ENCODE data around the gene C11orf42.

The C11orf42 gene, protein sequence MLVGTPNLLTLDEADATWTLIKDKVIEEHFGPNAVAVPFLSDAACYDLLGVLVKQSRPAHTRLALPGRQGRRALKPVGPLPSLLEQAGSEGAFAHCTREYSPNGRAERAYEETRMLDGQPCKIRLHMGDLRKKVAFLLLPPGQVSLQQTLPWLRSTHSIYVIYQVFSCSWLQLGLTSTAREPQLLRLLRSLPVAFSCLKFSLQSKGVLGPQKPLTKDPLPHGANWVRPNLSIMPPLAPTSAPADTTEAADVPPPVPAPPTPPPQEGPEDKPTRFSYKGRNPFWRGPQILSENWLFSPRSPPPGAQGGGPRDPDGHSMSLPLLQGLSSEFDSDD

DNA sequence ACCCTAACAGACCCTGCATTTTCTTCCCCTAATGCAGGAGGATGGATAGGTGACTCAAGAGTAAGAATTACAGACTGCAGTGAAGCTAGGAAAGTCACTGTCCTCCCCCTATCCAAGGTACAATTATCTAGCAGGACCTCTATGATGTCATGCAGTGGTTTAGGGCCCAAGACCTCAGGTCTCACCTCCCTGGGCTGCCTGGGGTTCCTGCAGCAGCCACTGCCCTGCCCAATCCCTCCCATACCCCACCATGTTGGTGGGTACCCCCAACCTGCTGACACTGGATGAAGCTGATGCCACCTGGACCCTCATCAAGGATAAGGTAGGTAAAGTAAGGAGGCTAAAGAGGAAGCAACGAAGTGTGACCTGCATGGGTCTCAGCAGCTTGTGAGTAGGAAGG is at the start of gene C11orf42:
Gene C11orf42, plus strand, starts transcription at position 192 of the 400 bp plus-strand sequence. Its CDS starts 59 bp downstream, at position 251.
- H3K4me3 Mint-ChIP-seq, result no peak within 1 kb of the TSS
- DNase-seq, result no peak
- no peaks in the 10 kb centered on the region for H3K9me3 Mint-ChIP-seq
- no peak within 1 kb of the TSS for H3K27ac Mint-ChIP-seq
- no peak for ATAC-seq
- peaks cover 41% of the 10 kb centered on the region for H3K4me1 Mint-ChIP-seq
- H3K27me3 Mint-ChIP-seq, result no peaks in the 10 kb centered on the region

DNA sequence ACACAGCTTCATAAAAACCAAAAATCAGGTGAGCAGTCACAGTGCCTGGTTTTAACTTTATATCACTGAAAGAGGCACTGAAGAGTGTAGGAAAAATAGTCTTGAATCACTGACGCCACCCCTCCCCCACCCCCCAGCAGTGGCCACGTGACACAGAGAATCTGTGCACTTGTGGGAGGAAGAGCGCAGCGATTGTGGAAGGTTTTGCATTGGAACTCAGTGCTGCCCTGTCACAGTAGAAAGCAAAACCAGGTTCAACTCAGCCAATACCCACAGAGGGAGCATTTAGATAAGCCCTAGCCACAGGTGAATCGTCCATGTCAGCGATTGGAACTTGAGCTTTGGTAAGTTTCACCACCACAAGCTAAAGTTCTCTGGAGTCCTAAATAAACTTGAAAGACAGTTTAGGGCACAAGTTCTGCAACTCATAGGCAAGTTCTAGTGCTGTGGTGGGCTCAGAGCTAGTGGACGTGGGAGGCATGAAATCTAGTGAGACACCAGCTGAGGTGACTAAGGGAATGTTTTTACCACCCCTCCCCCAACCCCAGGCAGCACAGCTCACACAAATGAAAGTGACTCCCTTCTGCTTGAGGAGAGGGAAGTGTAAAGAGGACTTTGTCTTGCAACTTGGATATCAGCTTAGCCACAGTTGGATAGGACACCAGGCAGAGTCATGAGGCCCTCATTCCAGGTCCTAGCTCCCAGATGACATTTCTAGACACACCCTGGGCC is 48.6 kb upstream of the C11orf42 start:
- no peak for ATAC-seq
- no peak overlapping the region for H3K4me3 Mint-ChIP-seq
- DNase-seq, result no peak
- no peak overlapping the region for H3K27ac Mint-ChIP-seq
- H3K9me3 Mint-ChIP-seq, result no peaks in the 10 kb centered on the region
- H3K27me3 Mint-ChIP-seq, result peaks cover 5% of the 10 kb centered on the region
- no peaks in the 10 kb centered on the region for H3K4me1 Mint-ChIP-seq

DNA sequence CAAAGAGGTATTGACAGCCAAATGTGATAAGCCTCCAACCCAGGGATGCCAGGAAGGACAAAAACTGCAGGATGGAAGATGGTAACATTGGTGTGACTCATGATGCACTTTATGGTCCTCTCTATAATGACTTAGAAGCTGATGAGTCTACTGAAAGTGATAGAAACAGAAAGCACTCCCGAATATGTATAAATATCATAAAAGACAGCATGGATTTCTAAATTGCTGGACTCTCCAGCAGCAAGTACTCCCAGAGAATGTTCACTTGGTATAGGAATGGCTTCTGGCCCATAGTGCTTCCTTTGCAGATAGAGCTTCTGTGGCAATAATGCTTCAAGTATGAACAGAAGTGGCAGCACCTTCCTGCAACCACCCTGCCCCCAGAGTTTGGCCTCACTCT is 35.1 kb upstream of the C11orf42 start, which contains the start of gene OR52B2:
Gene OR52B2, minus strand, starts transcription at position 101 of the 400 bp plus-strand sequence. Its CDS starts 0 bp downstream, at position 101.
- no peak for DNase-seq
- Mint-ChIP-seq H3K27me3 (no peaks in the 10 kb centered on the region), H3K4me3 (no peak within 1 kb of the TSS), H3K9me3 (no peaks in the 10 kb centered on the region), H3K4me1 (no peaks in the 10 kb centered on the region), H3K27ac (no peak within 1 kb of the TSS)
- ATAC-seq, result no peak

DNA sequence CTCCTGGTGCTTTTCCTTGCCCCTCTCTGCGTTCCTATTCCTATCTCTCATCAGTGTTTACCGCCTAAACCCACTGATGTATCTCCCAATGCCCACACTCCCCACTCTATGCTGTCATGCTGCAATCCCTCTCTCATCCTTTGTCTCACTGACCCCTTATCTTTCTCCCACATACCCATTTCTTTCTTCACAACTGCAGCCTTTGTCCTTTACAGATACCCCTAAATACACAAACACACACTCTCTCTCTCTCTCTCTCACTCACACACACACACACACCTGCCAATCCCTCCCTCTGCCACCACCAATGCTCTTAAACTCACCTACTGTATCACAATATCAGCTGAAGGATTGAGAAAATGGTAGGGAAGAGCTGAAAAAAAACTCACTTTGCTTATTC is 29.9 kb upstream of the C11orf42 start:
- Mint-ChIP-seq H3K4me3 (no peak overlapping the region), H3K9me3 (no peaks in the 10 kb centered on the region), H3K27me3 (no peaks in the 10 kb centered on the region), H3K27ac (no peak overlapping the region), H3K4me1 (no peaks in the 10 kb centered on the region)
- DNase-seq, result no peak
- no peak for ATAC-seq

DNA sequence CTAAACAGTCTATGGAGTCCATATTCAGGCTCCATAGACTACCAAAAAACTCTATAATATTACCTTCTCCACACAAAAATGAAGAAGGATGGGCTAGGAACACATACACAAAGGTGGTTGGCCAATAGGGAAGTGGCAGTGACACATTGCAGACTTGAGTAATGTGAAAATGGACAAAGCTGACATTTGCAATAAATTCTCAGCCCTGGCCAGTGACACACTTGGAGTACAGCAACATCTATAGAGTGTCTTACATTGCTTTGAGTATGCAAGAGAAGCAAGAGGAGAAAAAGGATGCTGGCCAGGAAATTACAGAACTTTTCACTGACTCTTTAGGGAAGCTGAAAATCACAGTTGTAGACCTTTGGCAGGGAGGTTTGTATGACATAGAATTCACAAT is 13.6 kb upstream of the C11orf42 start:
- peaks cover 10% of the 10 kb centered on the region for H3K4me1 Mint-ChIP-seq
- H3K27me3 Mint-ChIP-seq, result no peaks in the 10 kb centered on the region
- H3K9me3 Mint-ChIP-seq, result no peaks in the 10 kb centered on the region
- no peak overlapping the region for H3K27ac Mint-ChIP-seq
- ATAC-seq (no peak), DNase-seq (no peak)
- no peak overlapping the region for H3K4me3 Mint-ChIP-seq

DNA sequence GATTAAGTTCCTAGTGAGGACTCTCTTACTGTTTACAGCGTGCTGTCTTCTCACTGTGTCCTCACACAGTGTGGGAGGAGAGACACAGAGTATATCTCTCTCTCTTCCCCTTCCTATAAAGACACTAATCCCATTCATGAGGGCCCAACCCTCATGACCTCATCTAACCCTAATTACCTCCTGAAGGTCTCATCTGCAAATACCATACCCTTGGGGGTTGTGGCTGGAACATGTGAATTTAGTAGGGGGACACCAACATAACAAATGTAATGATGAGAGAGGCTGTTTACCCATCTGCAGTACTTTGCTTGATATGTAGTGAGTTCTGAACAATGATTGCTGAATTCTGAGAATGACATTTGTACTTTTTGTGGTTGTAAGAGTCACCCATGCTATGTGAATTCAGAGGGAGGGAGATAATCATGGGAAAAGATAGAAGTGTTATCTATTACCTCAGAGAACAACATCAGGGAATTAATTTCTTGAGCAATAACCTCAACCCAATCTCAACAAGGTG is 11.2 kb upstream of the C11orf42 start:
- Mint-ChIP-seq H3K4me3 (no peak overlapping the region), H3K4me1 (peaks cover 10% of the 10 kb centered on the region), H3K27ac (no peak overlapping the region), H3K9me3 (no peaks in the 10 kb centered on the region), H3K27me3 (no peaks in the 10 kb centered on the region)
- DNase-seq, result no peak
- peak; percentile 59 for ATAC-seq

DNA sequence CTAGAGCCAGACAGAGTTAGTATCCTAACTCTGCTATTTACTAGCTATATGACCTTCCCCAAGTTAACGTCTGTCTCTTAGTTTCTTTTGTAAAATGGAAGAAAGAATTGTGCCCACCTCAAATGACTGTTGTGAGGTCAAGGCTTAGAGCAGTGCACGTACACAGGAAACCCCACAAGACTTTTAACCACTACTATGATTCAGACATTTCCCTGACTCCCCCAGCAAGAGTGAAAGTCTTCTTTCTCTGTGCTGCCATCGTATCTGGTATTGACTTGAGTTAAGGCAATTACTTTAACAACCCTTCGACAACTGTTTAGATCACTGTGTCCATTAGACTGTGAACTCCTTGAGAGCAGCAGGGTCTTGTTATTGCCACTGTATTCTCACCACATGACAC is 9.0 kb upstream of the C11orf42 start:
- H3K4me1 Mint-ChIP-seq, result peaks cover 20% of the 10 kb centered on the region
- ATAC-seq (peak; percentile 87), DNase-seq (peak; percentile 19 to 24)
- H3K27me3 Mint-ChIP-seq, result no peaks in the 10 kb centered on the region
- H3K9me3 Mint-ChIP-seq, result no peaks in the 10 kb centered on the region
- H3K4me3 Mint-ChIP-seq, result peak overlapping the region in 1 of 2 donors; percentile 24
- no peak overlapping the region for H3K27ac Mint-ChIP-seq

DNA sequence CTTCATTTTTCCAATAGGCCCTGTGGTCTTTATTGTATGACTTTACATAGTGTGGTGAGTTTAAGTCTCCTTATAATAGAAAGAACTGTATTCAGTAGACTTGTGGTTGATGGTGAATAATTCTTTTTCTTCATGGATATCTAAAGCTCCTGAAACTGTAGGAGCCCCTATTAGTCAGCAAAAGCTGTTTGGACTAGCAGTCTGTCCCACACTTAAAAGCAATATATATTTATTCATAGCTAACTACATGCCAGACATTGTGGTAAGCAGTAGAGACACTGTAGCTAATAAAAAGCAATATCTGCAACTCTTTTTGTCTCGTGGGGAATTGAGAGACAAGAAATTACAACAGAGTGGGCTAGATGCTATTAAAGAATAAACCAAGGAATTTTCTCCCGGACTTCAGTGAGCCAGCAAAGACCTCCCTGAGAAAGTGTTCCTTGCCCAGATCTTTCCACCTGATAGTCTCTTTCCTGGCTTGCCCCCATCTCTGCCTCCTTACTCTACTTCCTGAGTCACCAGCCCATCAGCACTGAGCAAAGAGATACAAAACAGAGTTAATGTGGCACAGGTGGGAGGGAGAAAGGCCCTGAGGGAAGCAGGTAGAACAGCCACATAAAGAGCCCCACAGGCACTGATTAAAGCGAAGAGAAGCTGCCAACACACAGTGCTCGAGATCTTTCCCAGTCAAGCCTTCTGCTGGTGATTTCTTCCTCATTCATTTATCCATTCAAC is 7.7 kb upstream of the C11orf42 start:
- Mint-ChIP-seq H3K4me1 (peaks cover 27% of the 10 kb centered on the region), H3K27me3 (no peaks in the 10 kb centered on the region), H3K27ac (peak overlapping the region in 1 of 2 donors; percentile 21), H3K4me3 (no peak overlapping the region), H3K9me3 (no peaks in the 10 kb centered on the region)
- ATAC-seq (no peak), DNase-seq (no peak)

DNA sequence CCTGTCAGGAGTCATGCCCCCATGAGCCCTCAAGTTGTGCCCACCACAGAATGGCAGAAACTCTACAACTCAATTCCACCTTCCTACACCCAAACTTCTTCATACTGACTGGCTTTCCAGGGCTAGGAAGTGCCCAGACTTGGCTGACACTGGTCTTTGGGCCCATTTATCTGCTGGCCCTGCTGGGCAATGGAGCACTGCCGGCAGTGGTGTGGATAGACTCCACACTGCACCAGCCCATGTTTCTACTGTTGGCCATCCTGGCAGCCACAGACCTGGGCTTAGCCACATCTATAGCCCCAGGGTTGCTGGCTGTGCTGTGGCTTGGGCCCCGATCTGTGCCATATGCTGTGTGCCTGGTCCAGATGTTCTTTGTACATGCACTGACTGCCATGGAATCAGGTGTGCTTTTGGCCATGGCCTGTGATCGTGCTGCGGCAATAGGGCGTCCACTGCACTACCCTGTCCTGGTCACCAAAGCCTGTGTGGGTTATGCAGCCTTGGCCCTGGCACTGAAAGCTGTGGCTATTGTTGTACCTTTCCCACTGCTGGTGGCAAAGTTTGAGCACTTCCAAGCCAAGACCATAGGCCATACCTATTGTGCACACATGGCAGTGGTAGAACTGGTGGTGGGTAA is 6.1 kb upstream of the C11orf42 start, which contains the start of gene OR52W1:
Gene OR52W1, plus strand, starts transcription at position 51 of the 637 bp plus-strand sequence. Its CDS starts 0 bp downstream, at position 51.
- no peak for DNase-seq
- Mint-ChIP-seq H3K9me3 (no peaks in the 10 kb centered on the region), H3K27me3 (no peaks in the 10 kb centered on the region), H3K4me1 (peaks cover 41% of the 10 kb centered on the region), H3K27ac (peak within 1 kb of the TSS; percentile 52 to 56), H3K4me3 (no peak within 1 kb of the TSS)
- no peak for ATAC-seq

DNA sequence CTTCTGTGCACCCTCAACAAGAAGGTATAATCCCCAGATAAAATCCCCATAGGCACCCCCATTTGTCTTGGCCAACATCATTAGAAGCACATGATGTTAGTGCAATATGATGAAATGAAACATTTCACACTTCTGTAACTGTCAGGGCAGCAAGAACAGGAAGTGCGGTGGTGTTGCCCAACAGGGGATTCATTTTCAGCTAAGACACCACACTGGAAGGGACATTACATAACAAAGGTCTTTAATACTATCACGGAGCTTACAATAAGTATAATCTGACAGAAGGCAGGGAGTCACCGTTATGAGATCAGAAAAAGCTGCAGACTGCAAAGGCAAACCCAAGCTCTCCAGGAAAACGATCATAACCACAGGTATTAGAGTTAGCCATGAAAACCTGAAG is 4.4 kb upstream of the C11orf42 start:
- DNase-seq, result peak in 1 of 2 donors; percentile 24
- Mint-ChIP-seq H3K9me3 (no peaks in the 10 kb centered on the region), H3K4me1 (peaks cover 49% of the 10 kb centered on the region), H3K27me3 (no peaks in the 10 kb centered on the region), H3K27ac (peak overlapping the region in 1 of 2 donors; percentile 83), H3K4me3 (no peak overlapping the region)
- ATAC-seq, result peak; percentile 44

DNA sequence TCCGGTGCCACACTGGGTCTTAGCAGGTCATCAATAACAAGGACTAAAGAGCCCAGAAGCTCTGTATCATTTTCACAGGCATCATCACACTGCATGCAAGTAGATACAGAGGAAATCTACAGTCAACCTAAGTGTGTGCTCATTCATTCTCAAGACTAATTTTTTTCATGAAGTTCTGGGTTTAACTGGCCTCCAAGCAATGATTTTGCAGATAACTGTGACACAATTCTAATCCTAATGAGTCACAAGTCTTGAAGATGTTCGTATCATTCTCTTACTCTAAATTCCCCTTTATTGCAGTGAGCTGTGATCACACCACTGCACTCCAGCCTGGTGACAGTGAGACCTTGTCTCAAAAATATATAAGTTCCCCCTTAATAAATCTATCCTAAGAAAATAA is 3.9 kb upstream of the C11orf42 start:
- no peak overlapping the region for H3K4me3 Mint-ChIP-seq
- H3K4me1 Mint-ChIP-seq, result peaks cover 44% of the 10 kb centered on the region
- no peaks in the 10 kb centered on the region for H3K27me3 Mint-ChIP-seq
- ATAC-seq (peak; percentile 71), DNase-seq (no peak)
- H3K9me3 Mint-ChIP-seq, result no peaks in the 10 kb centered on the region
- no peak overlapping the region for H3K27ac Mint-ChIP-seq

DNA sequence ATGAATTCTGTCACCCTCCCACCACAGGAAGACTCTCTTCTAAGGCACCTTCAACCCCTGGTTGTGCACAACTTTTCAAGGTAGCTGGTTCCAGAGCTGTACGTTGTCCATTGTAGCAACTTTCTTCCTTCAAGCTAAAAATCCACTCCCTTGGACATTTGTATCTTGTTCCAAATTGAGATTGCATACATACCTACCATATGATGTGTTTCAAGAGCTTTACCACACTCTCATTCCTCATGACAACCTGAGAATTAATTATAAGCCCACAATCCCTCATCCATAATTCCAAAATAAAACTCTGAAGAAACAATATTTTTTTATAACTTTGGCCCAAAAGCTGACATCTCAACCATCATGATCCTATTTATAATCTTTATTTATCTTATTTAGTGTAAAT is 3.3 kb upstream of the C11orf42 start:
- ATAC-seq (no peak), DNase-seq (no peak)
- peaks cover 41% of the 10 kb centered on the region for H3K4me1 Mint-ChIP-seq
- no peak overlapping the region for H3K27ac Mint-ChIP-seq
- no peak overlapping the region for H3K4me3 Mint-ChIP-seq
- H3K9me3 Mint-ChIP-seq, result no peaks in the 10 kb centered on the region
- H3K27me3 Mint-ChIP-seq, result no peaks in the 10 kb centered on the region

DNA sequence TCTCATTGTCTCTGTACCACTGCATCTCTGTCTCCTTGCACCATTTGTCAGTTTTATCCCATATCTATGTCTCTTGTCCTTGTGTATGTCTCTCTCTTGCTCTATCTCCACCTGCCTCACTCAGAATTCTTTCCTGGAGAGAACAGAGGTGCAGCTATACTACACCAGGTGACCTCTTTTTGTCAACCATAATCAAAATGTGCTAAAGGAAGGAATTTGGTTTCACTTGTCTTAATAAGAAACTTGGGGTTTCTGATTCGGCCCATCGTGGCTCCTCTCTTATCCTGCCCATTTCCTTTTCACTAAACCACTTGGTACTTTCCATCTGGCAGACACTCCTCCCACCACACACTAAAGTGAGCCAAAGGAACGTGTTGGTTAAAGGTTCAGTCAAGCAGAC is 2.0 kb upstream of the C11orf42 start:
- H3K27ac Mint-ChIP-seq, result peak overlapping the region in 1 of 2 donors; percentile 1
- peaks cover 41% of the 10 kb centered on the region for H3K4me1 Mint-ChIP-seq
- H3K27me3 Mint-ChIP-seq, result no peaks in the 10 kb centered on the region
- no peaks in the 10 kb centered on the region for H3K9me3 Mint-ChIP-seq
- DNase-seq (peak in 1 of 2 donors; percentile 22), ATAC-seq (peak; percentile 69)
- no peak overlapping the region for H3K4me3 Mint-ChIP-seq

DNA sequence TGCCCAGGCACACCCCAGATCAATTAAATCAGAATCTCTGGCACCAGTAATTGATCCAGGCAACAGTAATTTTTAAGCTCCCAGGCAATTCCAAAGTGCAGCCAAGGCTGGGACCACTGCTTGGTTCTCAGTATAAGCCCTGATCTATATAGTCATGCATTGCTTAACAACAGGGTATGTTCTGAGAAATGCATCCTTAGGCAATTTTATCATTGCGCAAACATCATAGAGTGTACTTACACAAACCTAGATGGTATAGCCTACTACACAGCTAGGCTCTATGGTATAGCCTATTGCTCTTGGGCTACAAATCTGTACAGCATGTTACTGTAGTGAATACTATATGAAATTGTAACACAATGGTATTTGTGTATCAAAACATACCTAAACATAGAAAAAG is 651 bp upstream of the C11orf42 start:
- Mint-ChIP-seq H3K4me1 (peaks cover 41% of the 10 kb centered on the region), H3K27me3 (no peaks in the 10 kb centered on the region), H3K9me3 (no peaks in the 10 kb centered on the region), H3K4me3 (no peak overlapping the region), H3K27ac (no peak overlapping the region)
- no peak for ATAC-seq
- DNase-seq, result no peak
